GM19324 (cell line): ENCODE data around the gene SRC.

ENCODE experiments used
- ATAC-seq: cut with Tn5 transposase; IDR thresholded peaks from one replicate; pipeline ENCODE4 v1.9.1; 2021; ENCODE audit warnings: mild to moderate bottlenecking, moderate library complexity; ENCODE audit not compliant: unreplicated experiment, low FRiP score

Gene SRC

GRCh38 chr20:37420610-37421009 is 74.7 kb downstream of the SRC start:
- no peak for ATAC-seq

GRCh38 chr20:37421060-37421905 is 75.3 kb downstream of the SRC start:
- ATAC-seq = no peak

- no peak for ATAC-seq
Observed at GRCh38 chr20:37421988-37422387, 76.0 kb downstream of the SRC start.

GRCh38 chr20:37422791-37423286 is 76.9 kb downstream of the SRC start:
- ATAC-seq = no peak

GRCh38 chr20:37423545-37423944 is 77.6 kb downstream of the SRC start:
- no peak for ATAC-seq

GRCh38 chr20:37424062-37424851 is 78.3 kb downstream of the SRC start:
- ATAC-seq = no peak

- ATAC-seq = no peak
Observed at GRCh38 chr20:37425103-37425625, 79.2 kb downstream of the SRC start.

GRCh38 chr20:37426106-37426505 is 80.2 kb downstream of the SRC start:
- no peak for ATAC-seq

GRCh38 chr20:37426978-37427377 is 81.0 kb downstream of the SRC start:
- ATAC-seq = no peak

GRCh38 chr20:37430044-37430443 is 84.1 kb downstream of the SRC start:
- no peak for ATAC-seq

GRCh38 chr20:37430778-37431460 is 85.0 kb downstream of the SRC start:
- ATAC-seq = no peak

GRCh38 chr20:37431786-37432185 is 85.8 kb downstream of the SRC start:
- no peak for ATAC-seq

- ATAC-seq = no peak
Observed at GRCh38 chr20:37432606-37433005, 86.7 kb downstream of the SRC start.

- no peak for ATAC-seq
Observed at GRCh38 chr20:37435607-37436006, 89.7 kb downstream of the SRC start.

- ATAC-seq = no peak
Observed at GRCh38 chr20:37436527-37437186, 90.7 kb downstream of the SRC start.

- ATAC-seq = no peak
Observed at GRCh38 chr20:37437676-37438075, 91.7 kb downstream of the SRC start.

GRCh38 chr20:37438464-37439222 is 92.7 kb downstream of the SRC start:
- ATAC-seq = no peak

GRCh38 chr20:37439223-37439933 is 93.4 kb downstream of the SRC start:
- no peak for ATAC-seq

- no peak for ATAC-seq
Observed at GRCh38 chr20:37441023-37441422, 95.1 kb downstream of the SRC start.
